GM10847 (cell line): ENCODE data around the gene RGS12.

Source experiments
- POLR2A ChIP-seq: IDR thresholded peaks from 2 replicates; pipeline ENCODE4 v1.6.1; 2011; ENCODE audit not compliant: insufficient read length; ENCODE audit errors: extremely low read depth

Gene RGS12

GRCh38 chr4:3336382-3337356 lies 43.8 kb downstream of the RGS12 start:
- TF ChIP-seq POLR2A, result no peak

DNA sequence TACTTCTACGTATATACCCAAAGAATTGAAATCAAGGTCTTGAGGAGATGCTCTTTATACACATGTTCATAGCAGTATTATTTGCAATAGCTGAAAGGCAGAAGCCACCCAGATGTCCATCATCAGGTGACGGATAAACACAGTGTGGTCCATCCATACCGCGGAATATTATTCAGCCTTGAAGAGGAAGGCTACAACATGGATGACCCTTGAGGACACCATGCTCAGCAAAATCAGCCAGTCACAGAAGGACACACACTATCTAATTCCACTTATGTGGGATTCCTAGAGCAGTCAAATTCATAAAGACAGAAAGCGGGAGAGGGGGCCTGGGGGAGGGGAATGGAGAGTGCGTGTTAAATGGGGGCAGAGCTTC lies 44.5 kb downstream of the RGS12 start:
- no peak for TF ChIP-seq POLR2A

GRCh38 chr4:3337811-3338210 lies 45.0 kb downstream of the RGS12 start:
- TF ChIP-seq POLR2A, result no peak

DNA sequence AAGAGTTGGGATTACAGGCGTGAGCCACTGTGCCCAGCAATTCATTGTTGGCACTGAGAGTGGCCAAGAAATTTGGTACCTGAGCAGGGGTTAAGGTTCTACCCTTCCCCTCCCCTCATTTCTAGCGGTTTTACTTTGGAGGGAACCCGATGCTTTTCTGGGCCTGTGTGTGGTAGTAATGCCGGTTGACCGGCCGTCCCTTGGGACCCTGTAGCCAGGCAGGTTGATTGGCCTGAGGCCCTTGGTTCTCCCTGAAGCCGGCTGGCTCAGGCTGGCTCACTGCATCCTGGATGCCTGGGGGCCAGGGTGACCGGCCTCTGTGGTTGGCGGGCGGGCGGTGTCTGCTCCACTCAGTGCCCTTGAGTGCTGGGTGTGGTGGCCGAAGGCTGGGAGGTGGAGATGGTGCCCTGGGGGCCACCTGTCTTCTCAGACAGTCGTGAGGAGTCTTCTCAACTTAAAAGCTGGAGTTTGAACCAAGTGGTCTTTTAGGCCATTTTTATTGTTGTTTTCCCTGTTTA lies 45.6 kb downstream of the RGS12 start:
- no peak for TF ChIP-seq POLR2A

GRCh38 chr4:3338976-3339531 lies 46.2 kb downstream of the RGS12 start:
- no peak for TF ChIP-seq POLR2A

DNA sequence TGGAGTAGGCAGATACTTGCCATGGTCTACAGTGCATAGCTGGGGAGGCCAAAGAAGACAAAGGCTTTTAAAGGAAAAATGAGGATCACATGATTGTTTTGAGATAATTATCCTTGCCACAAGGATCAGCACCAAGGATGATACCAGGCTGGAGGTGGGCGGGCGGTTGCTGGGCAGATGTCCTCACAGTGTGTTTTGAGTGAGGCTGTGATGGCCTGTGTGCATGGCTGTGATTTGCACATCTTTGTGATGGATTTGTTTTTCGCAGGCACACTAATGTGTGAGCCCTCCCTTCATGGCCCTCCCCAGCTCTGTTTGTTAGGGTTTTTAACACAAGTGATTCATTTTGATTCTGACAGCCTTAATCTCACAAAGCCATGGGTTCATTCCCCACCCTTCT lies 46.8 kb downstream of the RGS12 start:
- TF ChIP-seq POLR2A, result no peak

GRCh38 chr4:3340038-3340699 lies 47.3 kb downstream of the RGS12 start:
- no peak for TF ChIP-seq POLR2A

DNA sequence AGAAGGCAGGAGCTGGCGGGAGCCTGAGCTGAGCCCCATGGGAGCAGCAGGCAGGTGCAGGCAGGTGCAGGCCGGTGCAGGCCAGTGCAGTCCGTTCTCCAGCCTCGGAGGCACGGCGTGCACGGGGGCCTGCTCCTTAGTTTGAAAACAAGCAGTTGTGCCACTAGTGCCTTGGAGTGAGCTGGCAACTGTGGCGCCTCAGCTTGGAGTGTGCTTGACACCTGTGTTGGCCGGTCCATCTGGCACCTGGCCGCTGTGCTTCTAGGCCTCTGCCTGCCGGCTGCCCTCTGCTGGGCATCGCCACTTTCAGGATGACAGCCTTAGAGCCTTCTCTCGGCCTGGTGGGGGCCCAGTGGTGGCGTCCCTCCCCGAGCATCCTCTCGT lies 47.9 kb downstream of the RGS12 start:
- TF ChIP-seq POLR2A, result no peak

DNA sequence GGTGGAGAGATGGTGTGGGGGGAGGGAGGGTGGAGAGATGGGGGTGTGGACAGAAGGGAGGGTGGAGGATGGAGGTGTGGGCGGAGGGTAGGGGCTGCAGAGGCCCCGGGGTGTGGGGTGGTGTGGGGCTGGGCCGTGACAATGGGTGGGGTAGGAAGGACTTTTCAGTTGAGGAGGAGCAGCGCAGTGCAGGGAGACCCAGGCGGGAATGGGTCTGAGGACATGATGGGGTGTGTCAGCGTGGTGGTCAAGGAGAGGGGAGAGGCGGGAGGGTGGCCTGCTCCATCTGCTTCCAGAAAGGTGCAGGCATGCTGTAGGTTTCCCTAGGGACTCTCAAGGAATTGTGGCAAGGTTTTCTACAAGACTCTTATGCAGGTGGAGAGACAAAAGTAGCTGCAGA lies 48.9 kb downstream of the RGS12 start:
- TF ChIP-seq POLR2A, result no peak

- TF ChIP-seq POLR2A, result no peak
Measured at GRCh38 chr4:3342182-3342854, 49.5 kb downstream of the RGS12 start.
